Astrocyte (in vitro differentiated cells and primary cell): ENCODE data around the gene CISD2. TPM values are rescaled to one million over a fixed set of nuclear protein-coding genes. Genes with fewer than 3 reads are reported as not detected.

Source experiments
- DNase-seq: peaks from one replicate; pipeline ENCODE4 v3.0.0-alpha.2; 2010; ENCODE audit warnings: low read depth
- FAIRE-seq: peaks from 2 replicates; lab custom pipeline; 2011; peaks lifted over from hg19 to GRCh38; lab: Jason Lieb, UNC
- H2AFZ ChIP-seq: 2 replicates; pipeline ENCODE4 v1.6.0; 2012; ENCODE audit warnings: low read depth, low read length, inconsistent platforms
- H3K27ac ChIP-seq: 2 replicates; pipeline ENCODE4 v1.5.1; 2011; ENCODE audit warnings: low read depth, low read length, inconsistent platforms
- H3K27me3 ChIP-seq: 2 replicates; pipeline ENCODE4 v1.6.0; 2011; ENCODE audit warnings: low read length, inconsistent platforms; ENCODE audit not compliant: insufficient read depth
- H3K36me3 ChIP-seq: 2 replicates; pipeline ENCODE4 v1.5.1; 2011; ENCODE audit warnings: low read length, inconsistent platforms; ENCODE audit not compliant: insufficient read depth
- H3K4me1 ChIP-seq: 2 replicates; pipeline ENCODE4 v1.5.1; 2011; ENCODE audit warnings: low read length, inconsistent platforms; ENCODE audit not compliant: insufficient read depth
- H3K4me2 ChIP-seq: 2 replicates; pipeline ENCODE4 v1.6.0; 2012; ENCODE audit warnings: low read length, inconsistent platforms
- H3K4me3 ChIP-seq: 2 replicates; pipeline ENCODE4 v1.5.1; 2011; ENCODE audit warnings: low read depth, mild to moderate bottlenecking, low read length, inconsistent platforms; ENCODE audit not compliant: insufficient read depth
- H3K79me2 ChIP-seq: 2 replicates; pipeline ENCODE4 v1.6.0; 2012; ENCODE audit warnings: mild to moderate bottlenecking, low read length, inconsistent platforms; ENCODE audit not compliant: insufficient read depth
- H3K9ac ChIP-seq: 2 replicates; pipeline ENCODE4 v1.6.0; 2012; ENCODE audit warnings: mild to moderate bottlenecking, low read length, inconsistent platforms
- H3K9me3 ChIP-seq: 2 replicates; pipeline ENCODE4 v1.5.1; 2012; ENCODE audit warnings: low read depth, mild to moderate bottlenecking, low read length, inconsistent platforms; ENCODE audit not compliant: insufficient read depth
- H4K20me1 ChIP-seq: 2 replicates; pipeline ENCODE4 v1.6.0; 2012; ENCODE audit warnings: low read length, inconsistent platforms; ENCODE audit not compliant: insufficient read depth
- H3K27ac Mint-ChIP-seq: one replicate; pipeline ENCODE4 v1.8.0; 2021; ENCODE audit warnings: mild to moderate bottlenecking, mixed read lengths; ENCODE audit not compliant: unreplicated experiment
- H3K27me3 Mint-ChIP-seq: one replicate; pipeline ENCODE4 v1.8.0; 2021; ENCODE audit warnings: low read depth, mixed read lengths; ENCODE audit not compliant: unreplicated experiment
- H3K36me3 Mint-ChIP-seq: one replicate; pipeline ENCODE4 v1.8.0; 2021; ENCODE audit warnings: low read depth, mixed read lengths; ENCODE audit not compliant: unreplicated experiment
- H3K4me1 Mint-ChIP-seq: one replicate; pipeline ENCODE4 v1.8.0; 2021; ENCODE audit warnings: low read depth, mixed read lengths; ENCODE audit not compliant: unreplicated experiment
- H3K4me3 Mint-ChIP-seq: one replicate; pipeline ENCODE4 v1.8.0; 2021; ENCODE audit warnings: mild to moderate bottlenecking, moderate library complexity, mixed read lengths; ENCODE audit not compliant: unreplicated experiment
- H3K9me3 Mint-ChIP-seq: one replicate; pipeline ENCODE4 v1.8.0; 2021; ENCODE audit warnings: mild to moderate bottlenecking, mixed read lengths; ENCODE audit not compliant: unreplicated experiment
- EZH2 ChIP-seq: IDR thresholded peaks from 2 replicates; pipeline ENCODE4 v1.6.1; 2012; ENCODE audit warnings: mild to moderate bottlenecking, low read length, inconsistent platforms; ENCODE audit not compliant: insufficient read depth
- total RNA-seq: library from RNA; stranded (reverse); gene quantifications from 2 replicates; pipeline ENCODE4 v1.2.1, GENCODE V29; 2021
- TF ChIP-seq, protein P1 (sequence below): IDR thresholded peaks from 2 replicates; pipeline ENCODE4 v1.5.1; 2011; ENCODE audit warnings: low read depth, mild to moderate bottlenecking, inconsistent platforms, low read length, moderate library complexity; ENCODE audit not compliant: insufficient read depth

The CISD2 gene
- total RNA-seq, 1 donor from 2014 or later, result 31.0 TPM

DNA sequence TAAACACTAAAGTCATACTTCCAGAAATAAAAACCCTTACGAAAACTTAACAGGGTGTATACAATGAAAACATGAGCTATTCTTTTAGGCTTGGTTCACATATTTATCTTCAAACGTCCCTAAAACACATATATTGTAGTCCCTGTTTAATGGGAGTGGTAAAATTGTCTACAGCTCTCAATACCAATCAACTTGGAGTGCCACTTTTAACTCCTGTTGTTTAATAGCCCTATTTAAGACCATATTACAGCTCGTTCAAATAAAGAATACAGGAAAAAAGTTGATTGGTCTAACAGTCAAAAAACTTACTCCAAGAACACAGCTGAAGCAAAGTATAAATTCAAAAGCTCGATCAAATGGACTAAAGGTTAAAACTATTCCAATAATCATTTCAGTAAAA lies 45.3 kb upstream of the CISD2 start:
- Histone ChIP-seq H2AFZ (no peak overlapping the region), H3K4me1 (peaks cover 34% of the 10 kb centered on the region), H3K9ac (peak overlapping the region; percentile 32), H3K36me3 (no peaks in the 10 kb centered on the region), H3K27ac (no peak overlapping the region), H3K4me2 (peak overlapping the region; percentile 93), H3K27me3 (no peaks in the 10 kb centered on the region), H4K20me1 (peaks cover 81% of the 10 kb centered on the region), H3K4me3 (peak overlapping the region; percentile 99), H3K79me2 (peaks cover 88% of the 10 kb centered on the region), H3K9me3 (no peaks in the 10 kb centered on the region)
- DNase-seq (no peak), FAIRE-seq (no peak)
- Mint-ChIP-seq H3K4me3 (no peak overlapping the region), H3K27ac (peak overlapping the region; percentile 30), H3K4me1 (peaks cover 29% of the 10 kb centered on the region), H3K27me3 (no peaks in the 10 kb centered on the region), H3K36me3 (peaks cover 2% of the 10 kb centered on the region), H3K9me3 (no peaks in the 10 kb centered on the region)
- TF ChIP-seq EZH2, result no peak
- TF ChIP-seq, protein P1, sequence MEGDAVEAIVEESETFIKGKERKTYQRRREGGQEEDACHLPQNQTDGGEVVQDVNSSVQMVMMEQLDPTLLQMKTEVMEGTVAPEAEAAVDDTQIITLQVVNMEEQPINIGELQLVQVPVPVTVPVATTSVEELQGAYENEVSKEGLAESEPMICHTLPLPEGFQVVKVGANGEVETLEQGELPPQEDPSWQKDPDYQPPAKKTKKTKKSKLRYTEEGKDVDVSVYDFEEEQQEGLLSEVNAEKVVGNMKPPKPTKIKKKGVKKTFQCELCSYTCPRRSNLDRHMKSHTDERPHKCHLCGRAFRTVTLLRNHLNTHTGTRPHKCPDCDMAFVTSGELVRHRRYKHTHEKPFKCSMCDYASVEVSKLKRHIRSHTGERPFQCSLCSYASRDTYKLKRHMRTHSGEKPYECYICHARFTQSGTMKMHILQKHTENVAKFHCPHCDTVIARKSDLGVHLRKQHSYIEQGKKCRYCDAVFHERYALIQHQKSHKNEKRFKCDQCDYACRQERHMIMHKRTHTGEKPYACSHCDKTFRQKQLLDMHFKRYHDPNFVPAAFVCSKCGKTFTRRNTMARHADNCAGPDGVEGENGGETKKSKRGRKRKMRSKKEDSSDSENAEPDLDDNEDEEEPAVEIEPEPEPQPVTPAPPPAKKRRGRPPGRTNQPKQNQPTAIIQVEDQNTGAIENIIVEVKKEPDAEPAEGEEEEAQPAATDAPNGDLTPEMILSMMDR, result no peak

DNA sequence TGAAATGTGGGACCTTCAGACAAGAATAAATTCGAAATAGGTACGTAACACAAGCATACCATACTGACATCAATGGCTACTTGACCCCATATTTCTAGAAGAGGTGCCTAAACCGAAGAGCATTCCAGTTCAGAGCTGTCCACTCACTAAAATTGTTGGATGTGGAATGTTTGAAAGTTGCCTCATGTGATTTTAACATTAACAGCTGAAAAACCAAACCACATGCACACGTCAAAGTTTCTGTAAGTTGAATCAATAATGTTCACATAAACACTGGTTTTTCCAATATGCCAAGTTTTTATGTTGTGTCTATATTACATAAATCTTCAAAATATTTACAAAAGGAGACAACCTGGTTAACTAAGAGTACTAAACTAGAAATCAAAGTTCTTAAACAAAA lies 44.9 kb upstream of the CISD2 start:
- Histone ChIP-seq H2AFZ (no peak overlapping the region), H3K27me3 (no peaks in the 10 kb centered on the region), H3K9ac (peak overlapping the region; percentile 98), H3K4me1 (peaks cover 38% of the 10 kb centered on the region), H3K36me3 (no peaks in the 10 kb centered on the region), H3K4me2 (peak overlapping the region; percentile 93), H3K27ac (no peak overlapping the region), H3K79me2 (peaks cover 85% of the 10 kb centered on the region), H3K9me3 (no peaks in the 10 kb centered on the region), H4K20me1 (peaks cover 77% of the 10 kb centered on the region), H3K4me3 (peak overlapping the region; percentile 99)
- H3K4me3 Mint-ChIP-seq, result no peak overlapping the region
- FAIRE-seq (no peak), DNase-seq (no peak)
- peaks cover 2% of the 10 kb centered on the region for H3K36me3 Mint-ChIP-seq
- no peak for TF ChIP-seq EZH2
- TF ChIP-seq, protein P1, result no peak
- no peak overlapping the region for H3K27ac Mint-ChIP-seq
- H3K4me1 Mint-ChIP-seq, result peaks cover 25% of the 10 kb centered on the region
- H3K27me3 Mint-ChIP-seq, result no peaks in the 10 kb centered on the region
- no peaks in the 10 kb centered on the region for H3K9me3 Mint-ChIP-seq

DNA sequence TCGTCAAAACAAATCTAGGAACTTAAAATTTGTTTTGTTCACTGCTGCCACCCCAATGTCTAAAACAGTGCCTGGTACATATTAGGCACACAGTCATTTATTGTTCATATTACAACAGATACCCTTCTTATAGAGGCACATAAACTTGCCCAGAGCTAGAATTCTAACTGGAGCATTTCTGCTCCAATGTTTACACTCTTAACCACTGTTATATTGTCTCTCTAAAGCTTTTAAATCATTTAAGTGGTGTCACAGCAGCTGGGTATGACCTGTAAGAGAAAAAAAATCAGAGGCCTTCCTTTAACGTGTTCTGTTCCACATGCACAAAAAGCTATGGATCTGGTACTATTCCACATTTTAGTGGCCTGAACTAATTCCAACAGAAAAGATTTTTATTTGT lies 44.4 kb upstream of the CISD2 start:
- Mint-ChIP-seq H3K27ac (peak overlapping the region; percentile 68), H3K4me3 (no peak overlapping the region), H3K36me3 (peaks cover 2% of the 10 kb centered on the region), H3K4me1 (peaks cover 24% of the 10 kb centered on the region), H3K9me3 (no peaks in the 10 kb centered on the region), H3K27me3 (no peaks in the 10 kb centered on the region)
- H2AFZ ChIP-seq, result no peak overlapping the region
- H3K36me3 ChIP-seq, result no peaks in the 10 kb centered on the region
- no peaks in the 10 kb centered on the region for H3K27me3 ChIP-seq
- peak overlapping the region; percentile 99 for H3K27ac ChIP-seq
- H3K79me2 ChIP-seq, result peaks cover 85% of the 10 kb centered on the region
- DNase-seq, result no peak
- H3K9ac ChIP-seq, result peak overlapping the region; percentile 98
- H4K20me1 ChIP-seq, result peaks cover 72% of the 10 kb centered on the region
- no peak for FAIRE-seq
- no peaks in the 10 kb centered on the region for H3K9me3 ChIP-seq
- peak overlapping the region; percentile 93 for H3K4me2 ChIP-seq
- TF ChIP-seq, protein P1, result no peak
- TF ChIP-seq EZH2, result no peak
- H3K4me1 ChIP-seq, result peaks cover 41% of the 10 kb centered on the region
- peak overlapping the region; percentile 99 for H3K4me3 ChIP-seq
